Measurements from ENCODE around the gene UPK1A. TPM values are rescaled to one million over a fixed set of nuclear protein-coding genes. Genes with fewer than 3 reads are reported as not detected.

Gene UPK1A
- total and polyA plus RNA-seq, 10 of the 15 experiments (the other 5 are each of a cell fraction or from before 2014, with no cell fraction given): 0.15 to 1.9 (median 0.26) TPM; not detected in 7

- no peaks in the 10 kb centered on the region for H3K79me2 ChIP-seq (ENCODE audit: control insufficient read depth, insufficient read depth, low read length)
- BruUV-seq (replicated peaks): no TSS peak
- DNase-seq (ENCODE audit: low read depth, low spot score) (no peak), ATAC-seq (no peak), FAIRE-seq (no peak)
- ChIA-PET POLR2A (interaction anchor here (0.6 kb wide), 1 partner anchor 19 kb away, joined by 4 read pairs; no protein-coding TSS in a partner anchor), CTCF (interaction anchor here (0.6 kb wide), 1 partner anchor 86 kb away, joined by 3 read pairs; no protein-coding TSS in a partner anchor), RAD21 (ENCODE audit: unreplicated experiment) (no interaction called here), SMC1A (ENCODE audit: uncharacterized antibody, unreplicated experiment) (no interaction called here)
- H3K36me3 ChIP-seq (ENCODE audit: control insufficient read depth in 2 of 2, insufficient read depth in 2 of 2, low read length in 1 of 2): 0 out of 4 replicates have a peak, but pooled peaks cover 0 to 2% of the 10 kb centered on the region in 2 experiments
- H3K4me1 ChIP-seq (ENCODE audit: control insufficient read depth, insufficient read depth, low read length): peaks cover 4% of the 10 kb centered on the region
- H3K4me2 ChIP-seq (ENCODE audit: control insufficient read depth, insufficient read depth): no peak overlapping the region
- in situ Hi-C loops (cut with MboI): no loop called here
- no peak overlapping the region for H2AFZ ChIP-seq (ENCODE audit: control insufficient read depth, low read depth, low read length)
- H3K9ac ChIP-seq (ENCODE audit: control insufficient read depth, insufficient read depth, low read length): no peak overlapping the region
- H3K27ac ChIP-seq (ENCODE audit: control insufficient read depth, insufficient read depth): no peak overlapping the region
- 32% methylated on average over 6 of the region's 6 CpGs for WGBS (ENCODE audit: insufficient coverage, insufficient replicate concordance, low lambda C conversion rate, missing lambda C conversion rate)
- TF ChIP-seq NFXL1 (IDR thresholded peaks at IDR 0.05; ENCODE audit: borderline replicate concordance) (no peak), POLR2A (IDR thresholded peaks at IDR 0.05; ENCODE audit: low read depth, low read length) (no peak), ASH2L (IDR thresholded peaks at IDR 0.05; ENCODE audit: borderline replicate concordance, low read depth) (no peak), IKZF1 (conservative IDR thresholded peaks at IDR 0.05) (no peak), ZBTB4 (CRISPR knock-in tag; IDR thresholded peaks at IDR 0.05) (no peak)
- intact Hi-C loops (cut with micrococcal nuclease; ENCODE audit: unreplicated experiment): no loop called here
- H4K20me1 ChIP-seq (ENCODE audit: control insufficient read depth, insufficient read depth): no peaks in the 10 kb centered on the region
- H3K27me3 ChIP-seq (replicated peaks in 1 of 2; ENCODE audit: control insufficient read depth in 2 of 2, insufficient read depth in 2 of 2, low read length in 1 of 2): no peaks in the 10 kb centered on the region
- no peak overlapping the region for H3K4me3 ChIP-seq
- no peaks in the 10 kb centered on the region for H3K9me3 ChIP-seq (replicated peaks; ENCODE audit: control insufficient read depth, insufficient read depth, low read length)
These were observed 3.2 kb downstream of the UPK1A start for GRCh38 chr19:35669566-35669965.
